Suprapubic skin (tissue), 4 donors: Measurements from ENCODE around the gene EIF4E1B. TPM values are rescaled to one million over a fixed set of nuclear protein-coding genes. Genes with fewer than 3 reads are reported as not detected.

Experiments
- DNase-seq, 2 donors: peaks; one replicate each; pipeline ENCODE4 v3.0.0-alpha.2; 2019; ENCODE audit warnings: low spot score in 2 of 2
- H3K27ac ChIP-seq: fragments of 200-600 bp; sonication (generic); one replicate; pipeline ENCODE4 v1.5.1; 2019
- H3K27me3 ChIP-seq: fragments of 200-600 bp; sonication (generic); one replicate; pipeline ENCODE4 v1.5.1; 2019
- H3K36me3 ChIP-seq: fragments of 200-600 bp; sonication (generic); one replicate; pipeline ENCODE4 v1.5.1; 2019
- H3K4me1 ChIP-seq: fragments of 200-600 bp; sonication (generic); one replicate; pipeline ENCODE4 v1.5.1; 2019
- H3K4me3 ChIP-seq: fragments of 200-600 bp; sonication (generic); one replicate; pipeline ENCODE4 v1.5.1; 2019; ENCODE audit warnings: mild to moderate bottlenecking
- H3K9me3 ChIP-seq: fragments of 200-600 bp; sonication (generic); one replicate; pipeline ENCODE4 v1.5.1; 2019
- CTCF ChIP-seq, 2 donors: fragments of 200-600 bp in 1 of 2; fragments of 450-650 bp in 1 of 2; sonication (generic) in 1 of 2; IDR thresholded peaks; one replicate each; pipeline ENCODE4 v1.5.1; 2016 to 2019; ENCODE audit warnings: antibody characterized with exemption in 2 of 2, mild to moderate bottlenecking in 1 of 2, moderate library complexity in 1 of 2
- EP300 ChIP-seq: sonication (generic); formaldehyde crosslinking; IDR thresholded peaks from one replicate; pipeline ENCODE4 v1.6.1; 2017; ENCODE audit warnings: antibody characterized with exemption
- POLR2A ChIP-seq, 2 donors: fragments of 450-650 bp; IDR thresholded peaks; one replicate each; pipeline ENCODE4 v1.6.1; 2017; ENCODE audit warnings: antibody characterized with exemption in 2 of 2, mild to moderate bottlenecking in 2 of 2, moderate library complexity in 2 of 2
- POLR2AphosphoS5 ChIP-seq, 3 donors: sonication (generic); formaldehyde crosslinking; IDR thresholded peaks; one replicate each; pipeline ENCODE4 v1.6.1; 2017; ENCODE audit warnings: antibody characterized with exemption in 3 of 3
- WGBS: methylation state at CpG from one replicate; pipeline ENCODE4 v1.1.5; 2018; 5-methylcytosine and 5-hydroxymethylcytosine counted together
- total RNA-seq, 4 donors: library from RNA; depleted of rRNA; stranded (reverse); fragments of >200 nt; gene quantifications; one replicate each; pipeline ENCODE4 v1.1.0, GENCODE V29; 2016

Gene EIF4E1B
- total RNA-seq, 4 donors from 2014 or later = not detected

DNA sequence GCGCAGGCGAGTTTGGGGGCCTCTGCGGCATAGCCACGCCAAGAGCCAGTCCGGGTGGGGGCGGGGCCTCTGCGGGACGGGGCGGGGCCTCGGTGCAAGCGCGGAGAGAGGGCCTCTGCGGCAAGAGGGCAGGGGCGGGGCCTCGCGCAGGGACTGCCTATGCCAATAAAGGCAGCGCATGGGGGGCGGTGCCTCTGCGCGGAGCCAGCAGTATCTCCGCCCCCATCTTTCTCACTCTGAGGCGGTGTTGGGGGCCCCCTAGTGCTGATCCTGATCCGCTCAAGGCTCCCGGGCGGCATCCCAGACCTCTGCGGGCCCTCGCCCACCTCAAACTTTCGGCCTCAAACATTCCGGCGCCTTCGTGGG is 11.3 kb upstream of the EIF4E1B start:
- H3K4me1 ChIP-seq = peaks cover 19% of the 10 kb centered on the region
- no peak overlapping the region for H3K27ac ChIP-seq
- H3K36me3 ChIP-seq = no peaks in the 10 kb centered on the region
- H3K4me3 ChIP-seq = no peak overlapping the region
- TF ChIP-seq POLR2AphosphoS5 (IDR thresholded peaks at IDR 0.05) = no peak
- no peak for TF ChIP-seq EP300
- no peak for TF ChIP-seq POLR2A (IDR thresholded peaks at IDR 0.05)
- no peak for TF ChIP-seq CTCF (IDR thresholded peaks at IDR 0.05)
- H3K9me3 ChIP-seq = no peaks in the 10 kb centered on the region
- no CpG with 5 or more reads among the region's 31 CpGs for WGBS
- DNase-seq = no peak
- peaks cover 86% of the 10 kb centered on the region for H3K27me3 ChIP-seq

DNA sequence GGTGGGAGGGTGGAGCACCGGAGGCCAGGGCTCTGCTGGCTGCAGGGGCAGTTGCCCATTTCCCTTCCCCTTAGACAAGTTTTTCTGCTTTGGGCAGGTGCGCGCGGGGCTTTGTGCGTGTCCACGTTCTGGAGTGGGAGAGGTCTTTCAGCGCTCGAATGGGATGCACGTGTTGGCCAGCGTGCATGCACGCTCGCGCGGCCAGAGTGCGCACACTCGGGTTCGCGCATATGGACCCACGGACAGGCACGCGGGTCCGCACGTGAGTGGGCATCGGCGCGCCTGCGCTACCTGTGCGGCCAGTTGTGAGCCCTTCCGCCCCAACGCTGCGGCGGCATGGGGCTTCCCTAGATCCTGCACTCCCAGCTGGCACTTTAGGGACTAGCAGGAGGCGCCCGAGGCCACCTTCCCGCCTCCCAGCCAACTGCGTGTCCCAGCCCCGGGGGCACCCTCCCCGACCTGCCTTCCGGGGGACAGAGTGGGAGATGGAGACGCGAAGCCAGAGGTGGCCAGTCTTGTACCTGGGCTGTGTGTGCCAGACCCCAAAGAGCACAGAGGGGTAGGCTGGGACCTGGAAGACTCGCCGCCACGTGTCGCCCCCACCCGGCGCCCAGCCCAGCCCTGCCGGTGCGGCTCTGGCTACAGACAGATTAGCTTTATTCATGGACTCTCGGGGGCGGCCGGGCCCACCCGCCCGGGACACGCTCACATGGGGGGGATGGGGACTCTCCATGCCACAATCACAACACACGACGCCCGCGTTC is 10.7 kb upstream of the EIF4E1B start:
- Histone ChIP-seq H3K9me3 (no peaks in the 10 kb centered on the region), H3K27me3 (peaks cover 89% of the 10 kb centered on the region), H3K4me3 (no peak overlapping the region), H3K4me1 (peaks cover 19% of the 10 kb centered on the region), H3K27ac (no peak overlapping the region), H3K36me3 (no peaks in the 10 kb centered on the region)
- WGBS = 0% methylated on average over 5 of the region's 59 CpGs
- DNase-seq = no peak
- TF ChIP-seq POLR2A (IDR thresholded peaks at IDR 0.05) = no peak
- TF ChIP-seq CTCF (IDR thresholded peaks at IDR 0.05) = no peak
- TF ChIP-seq EP300 = no peak
- no peak for TF ChIP-seq POLR2AphosphoS5 (IDR thresholded peaks at IDR 0.05)

DNA sequence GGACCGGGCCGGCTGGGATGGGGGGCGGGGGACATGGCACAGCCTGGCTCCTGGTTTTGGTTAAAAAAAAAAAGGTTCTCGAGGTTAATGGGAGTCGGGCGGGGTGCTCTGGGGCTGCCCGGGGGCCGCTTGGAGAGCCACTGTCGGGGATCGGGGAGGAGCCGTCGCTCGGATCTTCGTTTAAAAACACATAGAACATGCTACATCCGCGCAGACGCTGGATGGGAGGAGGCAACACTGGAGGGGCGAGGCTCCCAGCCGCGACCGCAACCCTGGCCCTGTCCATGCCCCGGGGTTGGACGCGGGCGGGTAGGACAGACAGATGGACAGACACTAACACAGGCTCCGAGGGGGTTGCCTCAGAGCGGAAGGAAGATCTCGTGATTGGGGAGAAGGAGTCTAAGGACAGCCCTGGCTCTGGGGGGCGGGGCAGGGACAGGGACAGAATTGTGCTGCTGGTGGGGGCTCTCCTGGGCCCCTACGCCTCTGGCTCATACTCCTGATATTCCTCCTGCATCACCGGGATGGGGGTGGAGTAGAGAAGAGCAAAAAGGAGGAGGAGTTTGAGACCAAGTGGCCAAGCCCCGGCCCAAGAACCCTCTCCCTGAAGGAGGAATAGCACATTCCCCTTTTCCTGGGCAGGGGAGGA is 10.0 kb upstream of the EIF4E1B start:
- no peak for TF ChIP-seq POLR2AphosphoS5 (IDR thresholded peaks at IDR 0.05)
- no peak for TF ChIP-seq CTCF (IDR thresholded peaks at IDR 0.05)
- TF ChIP-seq EP300 = no peak
- TF ChIP-seq POLR2A (IDR thresholded peaks at IDR 0.05) = no peak
- Histone ChIP-seq H3K27me3 (peaks cover 89% of the 10 kb centered on the region), H3K27ac (no peak overlapping the region), H3K36me3 (no peaks in the 10 kb centered on the region), H3K4me1 (peaks cover 19% of the 10 kb centered on the region), H3K4me3 (no peak overlapping the region), H3K9me3 (no peaks in the 10 kb centered on the region)
- DNase-seq = no peak
- 3% methylated on average over 25 of the region's 32 CpGs for WGBS

DNA sequence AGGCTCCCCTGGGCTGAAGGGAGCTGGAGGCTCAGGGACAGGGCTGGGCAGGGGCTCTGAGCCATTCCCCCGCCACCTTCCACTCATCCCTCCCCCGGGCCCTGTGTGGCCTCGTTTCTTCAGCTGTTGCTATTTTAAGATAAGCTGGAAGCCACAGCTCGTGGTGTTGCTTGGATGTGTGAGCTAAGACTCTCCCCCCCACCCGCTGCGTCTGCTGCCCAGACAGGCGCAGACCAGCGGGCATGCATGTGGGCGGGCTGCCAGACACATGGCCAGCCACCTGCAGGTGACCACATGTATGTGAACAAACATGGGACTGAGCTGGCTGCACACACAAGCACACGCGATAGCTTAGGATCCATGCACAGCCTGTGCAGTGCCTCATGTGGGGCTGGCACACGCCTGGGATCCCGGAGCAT is 8.8 kb upstream of the EIF4E1B start:
- TF ChIP-seq CTCF (IDR thresholded peaks at IDR 0.05) = no peak
- no peak for TF ChIP-seq POLR2AphosphoS5 (IDR thresholded peaks at IDR 0.05)
- TF ChIP-seq POLR2A (IDR thresholded peaks at IDR 0.05) = no peak
- no peak for TF ChIP-seq EP300
- Histone ChIP-seq H3K27me3 (peaks cover 87% of the 10 kb centered on the region), H3K27ac (no peak overlapping the region), H3K4me1 (peaks cover 22% of the 10 kb centered on the region), H3K9me3 (no peaks in the 10 kb centered on the region), H3K4me3 (no peak overlapping the region), H3K36me3 (no peaks in the 10 kb centered on the region)
- WGBS = 46% methylated on average over 9 of the region's 13 CpGs
- DNase-seq = no peak

DNA sequence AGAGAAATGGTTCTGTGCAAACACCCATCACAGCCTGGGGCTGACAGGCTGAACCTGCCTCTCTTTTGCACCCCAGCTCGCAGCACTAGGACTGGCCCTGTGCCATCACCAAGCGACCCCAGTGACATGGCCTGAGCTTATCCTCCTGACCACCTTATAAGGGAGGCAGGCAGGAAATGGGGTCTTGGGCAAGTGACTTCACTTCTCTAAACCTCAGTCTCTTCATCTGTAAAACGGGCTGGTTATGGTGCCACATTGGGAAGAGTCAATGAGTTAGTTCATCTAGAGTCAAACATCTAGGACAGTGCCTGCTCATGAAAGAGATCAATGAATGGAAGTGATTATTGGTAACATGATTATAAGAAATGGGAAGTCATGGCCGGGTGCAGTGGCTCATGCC is 6.3 kb upstream of the EIF4E1B start:
- peaks cover 89% of the 10 kb centered on the region for H3K27me3 ChIP-seq
- TF ChIP-seq EP300 (no peak), CTCF (IDR thresholded peaks at IDR 0.05) (no peak), POLR2A (IDR thresholded peaks at IDR 0.05) (no peak), POLR2AphosphoS5 (IDR thresholded peaks at IDR 0.05) (no peak)
- H3K4me3 ChIP-seq = no peak overlapping the region
- no peak overlapping the region for H3K27ac ChIP-seq
- no peaks in the 10 kb centered on the region for H3K9me3 ChIP-seq
- 84% methylated on average over 2 of the region's 4 CpGs for WGBS
- H3K36me3 ChIP-seq = no peaks in the 10 kb centered on the region
- peaks cover 20% of the 10 kb centered on the region for H3K4me1 ChIP-seq
- DNase-seq = no peak
